Activated T-helper 2 cell treated with anti-CD3 and anti-CD28 coated beads, Interferon-gamma antibody, Interleukin-2, Interleukin-4, amounts not matched to agents 10 μg/mL and 5 μg/mL and 100 μg/mL, durations not matched to agents 14 hours and 24 hours and 36 hours (primary cell): Measurements from ENCODE around the gene SVIL. TPM values are rescaled to one million over a fixed set of nuclear protein-coding genes. Genes with fewer than 3 reads are reported as not detected.

ENCODE experiments used
- DNase-seq: peaks from one replicate; pipeline ENCODE4 v3.0.0; 2021; ENCODE audit warnings: low spot score
- H3K27ac Mint-ChIP-seq: one replicate; pipeline ENCODE4 v1.8.0; 2021; ENCODE audit warnings: mixed read lengths
- H3K27me3 Mint-ChIP-seq: one replicate; pipeline ENCODE4 v1.8.0; 2021; ENCODE audit warnings: low read depth, mixed read lengths
- H3K36me3 Mint-ChIP-seq: one replicate; pipeline ENCODE4 v1.8.0; 2021; ENCODE audit warnings: low read depth, mixed read lengths
- H3K4me1 Mint-ChIP-seq: one replicate; pipeline ENCODE4 v1.8.0; 2021; ENCODE audit warnings: low read depth, mixed read lengths
- H3K4me3 Mint-ChIP-seq: one replicate; pipeline ENCODE4 v1.8.0; 2021; ENCODE audit warnings: low read depth, mild to moderate bottlenecking, moderate library complexity, mixed read lengths
- H3K9me3 Mint-ChIP-seq: one replicate; pipeline ENCODE4 v1.8.0; 2021; ENCODE audit warnings: mixed read lengths
- intact Hi-C: fragments of 100-400 bp; cut with micrococcal nuclease; formaldehyde crosslinking; loops from one replicate; pipeline ENCODE4 v1.15.1; 2023
- total RNA-seq: library from RNA; stranded (reverse); gene quantifications from 2 replicates; pipeline ENCODE4 v1.2.3, GENCODE V29; 2022

The SVIL gene, protein sequence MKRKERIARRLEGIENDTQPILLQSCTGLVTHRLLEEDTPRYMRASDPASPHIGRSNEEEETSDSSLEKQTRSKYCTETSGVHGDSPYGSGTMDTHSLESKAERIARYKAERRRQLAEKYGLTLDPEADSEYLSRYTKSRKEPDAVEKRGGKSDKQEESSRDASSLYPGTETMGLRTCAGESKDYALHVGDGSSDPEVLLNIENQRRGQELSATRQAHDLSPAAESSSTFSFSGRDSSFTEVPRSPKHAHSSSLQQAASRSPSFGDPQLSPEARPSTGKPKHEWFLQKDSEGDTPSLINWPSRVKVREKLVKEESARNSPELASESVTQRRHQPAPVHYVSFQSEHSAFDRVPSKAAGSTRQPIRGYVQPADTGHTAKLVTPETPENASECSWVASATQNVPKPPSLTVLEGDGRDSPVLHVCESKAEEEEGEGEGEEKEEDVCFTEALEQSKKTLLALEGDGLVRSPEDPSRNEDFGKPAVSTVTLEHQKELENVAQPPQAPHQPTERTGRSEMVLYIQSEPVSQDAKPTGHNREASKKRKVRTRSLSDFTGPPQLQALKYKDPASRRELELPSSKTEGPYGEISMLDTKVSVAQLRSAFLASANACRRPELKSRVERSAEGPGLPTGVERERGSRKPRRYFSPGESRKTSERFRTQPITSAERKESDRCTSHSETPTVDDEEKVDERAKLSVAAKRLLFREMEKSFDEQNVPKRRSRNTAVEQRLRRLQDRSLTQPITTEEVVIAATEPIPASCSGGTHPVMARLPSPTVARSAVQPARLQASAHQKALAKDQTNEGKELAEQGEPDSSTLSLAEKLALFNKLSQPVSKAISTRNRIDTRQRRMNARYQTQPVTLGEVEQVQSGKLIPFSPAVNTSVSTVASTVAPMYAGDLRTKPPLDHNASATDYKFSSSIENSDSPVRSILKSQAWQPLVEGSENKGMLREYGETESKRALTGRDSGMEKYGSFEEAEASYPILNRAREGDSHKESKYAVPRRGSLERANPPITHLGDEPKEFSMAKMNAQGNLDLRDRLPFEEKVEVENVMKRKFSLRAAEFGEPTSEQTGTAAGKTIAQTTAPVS (N-terminal part only)
- total RNA-seq: 9.8 and 16.5 TPM in 2 replicates

DNA sequence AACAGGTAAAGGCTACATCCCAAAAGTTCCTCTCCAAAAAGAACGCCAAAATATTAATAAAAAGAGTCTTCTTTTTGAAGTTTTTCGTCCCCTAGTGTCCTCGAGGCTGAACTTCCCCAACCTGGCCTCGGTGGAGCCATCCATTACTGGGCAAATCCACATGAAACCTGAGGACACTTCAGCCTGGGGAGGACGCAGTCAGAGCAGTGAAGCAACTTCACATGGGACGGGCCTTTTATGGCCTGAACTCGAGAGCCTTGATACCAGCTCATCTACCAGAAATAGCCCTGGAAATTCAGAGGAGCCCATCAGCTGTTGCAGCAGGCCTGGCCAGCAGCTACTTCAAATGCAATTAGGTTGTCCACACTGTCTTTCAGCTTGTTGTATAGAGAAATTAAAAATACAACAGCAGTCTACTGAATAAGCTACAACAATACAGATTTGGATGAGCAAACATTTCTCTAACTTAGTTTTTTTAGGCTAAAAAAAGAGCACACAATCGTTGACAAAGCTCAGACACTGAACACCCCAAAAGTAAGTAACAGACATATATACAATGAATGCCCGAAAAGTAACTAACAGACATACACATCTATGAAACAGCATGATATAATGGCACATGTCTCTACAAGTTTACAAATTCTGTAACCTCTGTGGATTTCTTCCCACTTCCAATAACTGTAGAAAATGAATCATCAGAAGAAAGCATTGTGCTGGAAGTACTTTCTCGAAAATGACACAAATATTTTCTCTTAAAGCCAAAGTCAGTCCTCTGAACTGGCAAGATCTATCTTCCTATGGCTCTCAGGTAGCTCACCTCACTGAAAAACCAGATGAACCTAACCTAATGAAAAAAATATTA, at the start of gene SVIL:
TSS of gene SVIL (minus strand) at position 208 of the 862 bp plus-strand sequence. CDS start 79,913 bp downstream, outside the sequence.
- H3K36me3 Mint-ChIP-seq: no peaks in the 10 kb centered on the region
- H3K9me3 Mint-ChIP-seq: no peaks in the 10 kb centered on the region
- no peak for DNase-seq
- intact Hi-C loops: loop anchor here (5.0 kb wide), 1 partner anchor 102 kb away; no protein-coding TSS in a partner anchor
- no peak within 1 kb of the TSS for H3K4me3 Mint-ChIP-seq
- H3K27ac Mint-ChIP-seq: no peak within 1 kb of the TSS
- H3K4me1 Mint-ChIP-seq: peaks cover 28% of the 10 kb centered on the region
- no peaks in the 10 kb centered on the region for H3K27me3 Mint-ChIP-seq

DNA sequence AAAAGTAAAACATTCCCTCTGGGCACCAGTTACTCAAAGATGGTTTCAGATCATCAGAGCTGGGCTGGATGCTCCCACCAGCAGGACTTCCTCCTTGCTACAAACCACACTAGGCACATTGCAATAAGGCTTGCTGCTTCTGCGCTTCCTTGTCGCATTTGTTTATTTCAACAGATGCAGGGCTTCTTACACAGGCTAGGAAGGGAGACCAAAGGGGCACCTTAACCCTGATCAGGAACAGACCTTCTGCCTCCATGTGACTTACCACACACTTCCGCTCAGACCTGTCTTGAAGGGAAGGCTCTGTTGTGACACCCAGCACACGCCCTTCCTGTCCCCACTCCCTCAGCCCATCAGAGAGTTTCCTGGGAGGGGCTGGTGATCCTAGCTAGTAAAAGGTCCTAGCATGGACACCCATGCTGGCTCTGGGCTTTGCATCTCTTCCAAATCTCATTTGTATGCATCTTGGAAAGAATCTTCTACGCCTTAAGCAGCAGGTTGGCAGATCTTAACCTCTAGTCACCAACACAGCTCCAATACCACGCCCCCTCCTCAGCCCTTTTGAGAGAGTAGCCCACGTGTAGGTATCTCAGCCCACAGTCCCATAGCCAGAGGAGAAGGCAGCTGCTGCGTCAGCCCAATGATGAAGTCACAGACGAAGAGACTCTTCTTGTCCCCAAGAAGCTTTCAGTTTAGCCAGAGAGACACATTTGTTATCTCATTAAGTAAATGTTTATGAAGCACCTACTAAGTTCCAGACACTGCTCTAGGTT, 47.1 kb upstream of the SVIL start:
- Mint-ChIP-seq H3K27me3 (no peaks in the 10 kb centered on the region), H3K4me1 (peaks cover 24% of the 10 kb centered on the region), H3K27ac (peak overlapping the region; percentile 24), H3K4me3 (no peak overlapping the region), H3K9me3 (peaks cover 9% of the 10 kb centered on the region), H3K36me3 (peaks cover 54% of the 10 kb centered on the region)
- intact Hi-C loops: no loop called here
- peak; percentile 61 for DNase-seq

DNA sequence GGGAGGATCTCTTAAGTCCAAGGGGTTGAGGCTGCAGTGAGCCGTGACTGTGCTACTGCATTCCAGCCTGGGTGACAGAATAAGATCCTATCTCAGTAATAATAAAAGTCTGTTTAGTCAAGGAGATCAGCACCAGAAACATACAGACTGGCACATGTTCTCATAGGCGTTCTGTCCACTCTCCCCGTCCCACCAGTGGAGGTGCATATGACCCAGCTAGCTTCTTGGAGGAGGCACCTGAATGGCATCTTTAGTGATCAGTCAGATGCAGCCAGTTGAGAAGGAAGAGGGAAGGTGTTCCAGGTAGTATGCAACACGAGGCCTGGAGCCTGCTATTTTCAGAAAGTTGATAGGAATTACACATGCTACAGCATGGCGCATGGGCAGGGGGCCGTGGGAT, 45.3 kb upstream of the SVIL start:
- DNase-seq: no peak
- Mint-ChIP-seq H3K9me3 (peaks cover 27% of the 10 kb centered on the region), H3K4me3 (no peak overlapping the region), H3K36me3 (peaks cover 58% of the 10 kb centered on the region), H3K4me1 (peaks cover 24% of the 10 kb centered on the region), H3K27ac (no peak overlapping the region), H3K27me3 (no peaks in the 10 kb centered on the region)
- intact Hi-C loops: no loop called here

DNA sequence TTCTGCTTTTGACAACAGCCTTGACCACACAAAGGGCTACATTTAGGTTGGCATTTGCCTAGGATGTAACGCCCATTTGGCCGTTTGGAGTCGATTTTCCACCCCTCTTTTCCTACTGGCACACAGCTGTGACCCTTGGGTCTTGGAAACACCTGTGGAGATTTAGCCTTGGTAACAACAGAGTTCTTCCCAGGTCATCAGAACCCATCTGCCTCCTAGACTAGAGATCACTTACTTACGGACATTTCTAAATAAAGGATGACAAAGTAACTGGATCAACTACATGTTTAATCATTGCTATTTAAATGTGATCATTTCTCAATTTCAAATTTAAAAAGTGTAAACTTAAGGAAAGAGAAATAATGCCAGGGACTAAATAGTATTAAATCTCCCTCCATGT, 42.0 kb upstream of the SVIL start:
- Mint-ChIP-seq H3K36me3 (peaks cover 36% of the 10 kb centered on the region), H3K9me3 (peaks cover 36% of the 10 kb centered on the region), H3K4me1 (peaks cover 11% of the 10 kb centered on the region), H3K27ac (no peak overlapping the region), H3K27me3 (no peaks in the 10 kb centered on the region), H3K4me3 (no peak overlapping the region)
- intact Hi-C loops: no loop called here
- DNase-seq: no peak

DNA sequence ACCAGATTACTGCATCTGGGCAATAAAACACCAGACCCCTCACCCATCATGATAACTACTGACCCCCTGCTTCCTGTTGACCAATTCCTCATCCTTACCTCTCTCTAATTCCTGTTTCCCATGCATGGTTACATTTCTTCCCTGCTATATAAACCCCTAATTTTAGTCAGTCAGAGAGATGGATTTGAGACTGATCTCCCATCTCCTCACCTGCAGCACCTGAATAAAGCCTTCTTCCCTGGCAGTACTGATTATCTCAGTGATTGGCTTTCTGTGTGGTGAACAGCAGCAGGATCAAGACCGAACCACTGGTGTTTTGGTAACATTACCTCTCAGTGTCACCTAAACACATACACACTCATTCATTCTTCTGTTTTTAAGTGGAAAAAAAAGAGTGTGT, 41.2 kb upstream of the SVIL start:
- Mint-ChIP-seq H3K27me3 (no peaks in the 10 kb centered on the region), H3K36me3 (peaks cover 30% of the 10 kb centered on the region), H3K9me3 (peaks cover 36% of the 10 kb centered on the region), H3K4me3 (no peak overlapping the region), H3K4me1 (peaks cover 3% of the 10 kb centered on the region), H3K27ac (no peak overlapping the region)
- DNase-seq: no peak
- intact Hi-C loops: no loop called here

DNA sequence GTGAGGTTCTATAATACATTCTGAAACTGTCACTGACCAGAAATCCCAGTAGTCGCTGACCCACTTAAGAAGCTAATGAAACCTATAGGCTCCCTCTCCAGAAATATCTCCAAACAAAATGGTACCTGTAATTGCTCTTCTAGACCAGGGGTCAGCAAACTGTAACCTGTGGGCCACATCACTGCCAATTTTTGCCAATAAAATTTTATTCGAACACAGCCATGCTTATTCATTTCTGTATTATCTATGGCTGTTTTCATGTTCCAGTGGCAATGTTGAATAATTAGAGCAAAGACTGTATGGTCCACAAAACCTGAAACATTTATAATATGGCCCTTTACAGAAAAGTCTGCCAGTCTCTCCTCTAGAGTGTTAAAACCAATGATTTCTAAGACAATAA, 37.2 kb upstream of the SVIL start:
- Mint-ChIP-seq H3K4me1 (no peaks in the 10 kb centered on the region), H3K27me3 (no peaks in the 10 kb centered on the region), H3K27ac (no peak overlapping the region), H3K4me3 (no peak overlapping the region), H3K9me3 (peaks cover 33% of the 10 kb centered on the region), H3K36me3 (peaks cover 24% of the 10 kb centered on the region)
- intact Hi-C loops: no loop called here
- no peak for DNase-seq

DNA sequence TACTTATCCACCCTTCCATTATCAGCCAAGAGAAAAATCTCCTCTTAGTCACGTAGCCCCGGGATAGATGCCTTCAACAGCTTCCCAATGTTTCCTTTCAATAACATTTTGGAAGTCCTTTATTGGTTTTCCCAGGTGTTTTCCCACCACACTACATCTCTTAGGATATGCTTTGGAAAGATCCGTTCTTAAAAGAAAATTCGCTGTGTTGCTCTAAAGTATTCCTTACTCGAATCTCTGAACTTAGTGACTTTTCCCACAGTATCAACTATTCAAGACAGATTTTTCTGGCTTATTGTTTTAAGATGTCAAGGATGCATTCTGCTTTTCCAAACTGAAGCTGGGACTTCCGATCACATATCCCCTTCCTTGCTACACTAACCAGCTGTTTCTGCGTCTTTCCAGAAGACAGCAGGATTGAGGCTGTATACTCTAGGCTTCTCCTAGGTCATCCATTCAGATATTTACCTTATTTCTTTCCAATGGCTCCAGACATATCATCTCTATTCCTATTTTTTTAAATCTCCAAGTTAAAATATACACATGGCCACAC, 36.5 kb upstream of the SVIL start:
- intact Hi-C loops: no loop called here
- peaks cover 26% of the 10 kb centered on the region for H3K9me3 Mint-ChIP-seq

DNA sequence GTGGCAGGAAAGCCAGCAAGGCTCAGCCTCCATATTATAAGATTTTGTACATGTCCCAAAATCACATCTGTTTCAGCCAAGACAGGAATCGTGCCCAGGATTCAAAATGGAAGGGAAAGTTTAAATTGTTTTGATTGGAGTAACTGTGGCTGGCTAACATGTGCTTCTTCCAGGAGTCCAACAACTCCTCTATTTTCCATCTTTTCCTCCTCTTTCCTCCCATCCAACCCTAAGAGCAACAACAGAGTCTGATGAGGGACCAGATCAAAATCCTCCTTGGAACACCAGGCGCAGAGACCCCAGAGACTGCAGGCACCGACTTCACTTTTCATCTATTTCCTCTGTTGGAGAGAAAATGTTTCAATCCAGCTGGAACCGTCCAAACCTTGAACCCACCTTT, 36.0 kb upstream of the SVIL start:
- no peaks in the 10 kb centered on the region for H3K27me3 Mint-ChIP-seq
- H3K36me3 Mint-ChIP-seq: peaks cover 17% of the 10 kb centered on the region
- intact Hi-C loops: no loop called here

More for the DNA sequence above, 36.5 kb upstream of the SVIL start:
- no peak for DNase-seq
- H3K4me3 Mint-ChIP-seq: no peak overlapping the region
- H3K4me1 Mint-ChIP-seq: no peaks in the 10 kb centered on the region
- peaks cover 22% of the 10 kb centered on the region for H3K36me3 Mint-ChIP-seq
- no peaks in the 10 kb centered on the region for H3K27me3 Mint-ChIP-seq
- H3K27ac Mint-ChIP-seq: no peak overlapping the region

DNA sequence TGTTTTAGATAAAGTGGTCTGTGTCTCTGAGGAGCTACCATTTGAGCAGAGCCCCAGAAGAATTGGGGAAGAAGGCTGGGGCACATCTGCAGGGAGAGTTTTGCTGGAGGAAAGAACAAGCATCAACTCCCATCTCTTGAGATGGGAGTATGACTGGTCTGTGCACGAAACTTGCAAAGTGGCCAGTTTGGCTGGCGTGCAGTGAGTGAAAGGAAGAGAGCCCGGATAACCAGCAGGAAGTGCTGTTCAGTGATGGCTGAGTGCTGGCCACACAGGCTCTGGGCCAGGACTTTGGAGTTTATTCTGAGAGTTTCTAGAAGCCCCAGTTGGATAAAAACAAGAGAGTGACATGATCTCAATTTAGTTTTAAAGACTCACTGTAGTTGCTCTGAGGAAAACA, 34.4 kb upstream of the SVIL start:
- H3K4me3 Mint-ChIP-seq: no peak overlapping the region
- H3K9me3 Mint-ChIP-seq: peaks cover 8% of the 10 kb centered on the region
- no peaks in the 10 kb centered on the region for H3K27me3 Mint-ChIP-seq
- no peak for DNase-seq
- H3K36me3 Mint-ChIP-seq: peaks cover 7% of the 10 kb centered on the region
- no peak overlapping the region for H3K27ac Mint-ChIP-seq
- no peaks in the 10 kb centered on the region for H3K4me1 Mint-ChIP-seq
- intact Hi-C loops: no loop called here

More for the DNA sequence above, 36.0 kb upstream of the SVIL start:
- no peak for DNase-seq
- Mint-ChIP-seq H3K4me3 (no peak overlapping the region), H3K9me3 (peaks cover 21% of the 10 kb centered on the region), H3K4me1 (no peaks in the 10 kb centered on the region), H3K27ac (no peak overlapping the region)

DNA sequence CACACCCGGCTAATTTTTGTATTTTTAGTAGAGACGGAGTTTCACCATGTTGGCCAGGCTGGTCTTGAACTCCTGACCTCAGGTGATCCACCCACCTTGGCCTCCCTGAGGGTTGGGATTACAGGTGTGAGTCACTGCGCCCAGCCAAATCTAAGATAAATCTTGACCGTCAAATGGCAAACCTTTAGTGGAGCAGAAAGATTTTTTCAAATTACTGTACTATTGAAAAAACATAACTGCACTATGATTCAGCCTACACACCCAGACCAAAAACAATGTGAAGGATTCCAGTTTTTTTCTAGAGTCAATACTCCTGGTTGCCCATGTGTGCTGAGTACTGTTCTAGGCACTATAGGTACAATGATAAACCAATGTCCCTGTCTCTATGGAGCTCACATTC, 33.9 kb upstream of the SVIL start:
- H3K36me3 Mint-ChIP-seq: peaks cover 7% of the 10 kb centered on the region
- intact Hi-C loops: no loop called here
- H3K27ac Mint-ChIP-seq: no peak overlapping the region
- no peak for DNase-seq
- no peaks in the 10 kb centered on the region for H3K27me3 Mint-ChIP-seq
- no peaks in the 10 kb centered on the region for H3K4me1 Mint-ChIP-seq
- no peak overlapping the region for H3K4me3 Mint-ChIP-seq
- peaks cover 4% of the 10 kb centered on the region for H3K9me3 Mint-ChIP-seq

DNA sequence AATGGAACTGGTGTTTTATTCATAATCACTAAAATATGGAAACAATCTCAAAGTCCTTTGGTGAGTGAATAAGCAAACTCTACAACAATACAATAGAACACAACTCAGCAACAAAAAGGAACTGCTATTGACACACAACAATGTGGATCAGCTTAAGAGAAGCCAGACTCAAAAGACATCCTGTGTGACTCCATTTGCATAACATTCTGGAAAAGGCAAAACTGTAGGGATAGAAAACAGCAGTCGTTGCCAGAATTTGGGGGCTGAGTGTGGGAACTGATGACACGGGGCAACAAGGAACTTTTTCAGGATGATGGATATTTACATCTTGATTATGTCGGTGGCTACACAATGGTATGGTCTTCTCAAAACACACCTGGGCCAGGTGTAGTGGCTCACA, 32.4 kb upstream of the SVIL start:
- Mint-ChIP-seq H3K27me3 (peaks cover 3% of the 10 kb centered on the region), H3K4me1 (no peaks in the 10 kb centered on the region), H3K4me3 (no peak overlapping the region), H3K36me3 (peaks cover 3% of the 10 kb centered on the region), H3K9me3 (no peaks in the 10 kb centered on the region), H3K27ac (no peak overlapping the region)
- no peak for DNase-seq
- intact Hi-C loops: no loop called here
